DND-41 (cell line): ENCODE data around the gene PAPPA.

Experiments
- EZH2 ChIP-seq: IDR thresholded peaks from 3 replicates; pipeline ENCODE4 v1.6.1; 2012; ENCODE audit warnings: borderline replicate concordance, low read depth, mild to moderate bottlenecking, moderate library complexity, low read length, inconsistent platforms; ENCODE audit not compliant: severe bottlenecking
- TF ChIP-seq, protein P1 (sequence below): IDR thresholded peaks from 2 replicates; pipeline ENCODE4 v1.5.1; 2012; ENCODE audit warnings: borderline replicate concordance, low read length, moderate library complexity, mild to moderate bottlenecking; ENCODE audit not compliant: poor library complexity, severe bottlenecking; ENCODE audit errors: extremely low read depth

DNA sequence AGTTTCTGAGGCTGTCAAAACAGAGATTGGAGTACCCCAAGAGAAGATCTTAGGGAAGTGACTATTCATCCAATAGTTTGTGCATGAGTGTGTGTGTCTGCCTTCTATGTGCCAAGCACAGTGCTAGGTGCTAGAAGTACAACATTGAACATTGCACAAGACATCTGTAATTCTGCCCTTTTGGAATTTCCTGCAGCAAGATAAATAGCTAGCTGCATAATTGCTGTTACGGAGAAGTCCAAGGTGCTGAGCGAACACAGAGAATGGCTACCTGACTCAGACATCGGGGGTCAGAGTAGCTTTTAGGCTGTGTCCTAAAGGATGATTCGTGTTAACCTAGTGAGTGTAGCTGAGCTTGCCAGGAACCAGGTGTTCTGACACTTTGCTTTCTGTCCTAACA lies 44.8 kb downstream of the PAPPA start:
- TF ChIP-seq, protein P1, sequence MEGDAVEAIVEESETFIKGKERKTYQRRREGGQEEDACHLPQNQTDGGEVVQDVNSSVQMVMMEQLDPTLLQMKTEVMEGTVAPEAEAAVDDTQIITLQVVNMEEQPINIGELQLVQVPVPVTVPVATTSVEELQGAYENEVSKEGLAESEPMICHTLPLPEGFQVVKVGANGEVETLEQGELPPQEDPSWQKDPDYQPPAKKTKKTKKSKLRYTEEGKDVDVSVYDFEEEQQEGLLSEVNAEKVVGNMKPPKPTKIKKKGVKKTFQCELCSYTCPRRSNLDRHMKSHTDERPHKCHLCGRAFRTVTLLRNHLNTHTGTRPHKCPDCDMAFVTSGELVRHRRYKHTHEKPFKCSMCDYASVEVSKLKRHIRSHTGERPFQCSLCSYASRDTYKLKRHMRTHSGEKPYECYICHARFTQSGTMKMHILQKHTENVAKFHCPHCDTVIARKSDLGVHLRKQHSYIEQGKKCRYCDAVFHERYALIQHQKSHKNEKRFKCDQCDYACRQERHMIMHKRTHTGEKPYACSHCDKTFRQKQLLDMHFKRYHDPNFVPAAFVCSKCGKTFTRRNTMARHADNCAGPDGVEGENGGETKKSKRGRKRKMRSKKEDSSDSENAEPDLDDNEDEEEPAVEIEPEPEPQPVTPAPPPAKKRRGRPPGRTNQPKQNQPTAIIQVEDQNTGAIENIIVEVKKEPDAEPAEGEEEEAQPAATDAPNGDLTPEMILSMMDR, result no peak
- no peak for TF ChIP-seq EZH2
